B cell (primary cell): ENCODE measurements around the gene KAT2A.

Experiments used
- CTCF ChIP-seq: fragments of 200-600 bp; IDR thresholded peaks from one replicate; pipeline ENCODE4 v1.8.0; 2022; ENCODE audit warnings: antibody characterized with exemption, mild to moderate bottlenecking
- EZH2 ChIP-seq: IDR thresholded peaks from 2 replicates; pipeline ENCODE4 v1.6.1; 2012; ENCODE audit warnings: borderline replicate concordance, low read depth, mild to moderate bottlenecking, moderate library complexity, low read length; ENCODE audit not compliant: insufficient read depth, poor library complexity, severe bottlenecking

- TF ChIP-seq CTCF (no peak), EZH2 (no peak)
These were observed 17.8 kb downstream of the KAT2A start for GRCh38 chr17:42103221-42103954.
